Activated CD4-positive, alpha-beta T cell treated with anti-CD3 and anti-CD28 coated beads, Interleukin-2, amount 10 ng/mL, durations not matched to agents 24 days and 14 days (primary cell): ENCODE data around the gene AK5. TPM values are rescaled to one million over a fixed set of nuclear protein-coding genes. Genes with fewer than 3 reads are reported as not detected.

Experiments
- DNase-seq: peaks from one replicate; pipeline ENCODE4 v3.0.0; 2022
- H3K27ac Mint-ChIP-seq: one replicate; pipeline ENCODE4 v1.8.0; 2022; ENCODE audit warnings: mild to moderate bottlenecking, mixed read lengths
- H3K27me3 Mint-ChIP-seq: one replicate; pipeline ENCODE4 v1.8.0; 2022; ENCODE audit warnings: mixed read lengths
- H3K36me3 Mint-ChIP-seq: one replicate; pipeline ENCODE4 v1.8.0; 2022; ENCODE audit warnings: low read depth, mild to moderate bottlenecking, mixed read lengths
- H3K4me1 Mint-ChIP-seq: one replicate; pipeline ENCODE4 v1.8.0; 2021; ENCODE audit warnings: mixed read lengths
- H3K4me3 Mint-ChIP-seq: one replicate; pipeline ENCODE4 v1.8.0; 2022; ENCODE audit warnings: mild to moderate bottlenecking, moderate library complexity, mixed read lengths
- H3K9me3 Mint-ChIP-seq: one replicate; pipeline ENCODE4 v1.8.0; 2021; ENCODE audit warnings: mixed read lengths
- intact Hi-C: fragments of 100-400 bp; cut with micrococcal nuclease; formaldehyde crosslinking; loops from one replicate; pipeline ENCODE4 v1.15.1; 2023
- total RNA-seq: library from RNA; stranded (reverse); gene quantifications from 2 replicates; pipeline ENCODE4 v1.2.3, GENCODE V29; 2022

AK5 gene
- total RNA-seq, 1 donor from 2014 or later, result 0.05 TPM

- peaks cover 8% of the 10 kb centered on the region for H3K4me1 Mint-ChIP-seq
- H3K4me3 Mint-ChIP-seq, result no peak overlapping the region
- no peaks in the 10 kb centered on the region for H3K9me3 Mint-ChIP-seq
- no peak for DNase-seq
- no peaks in the 10 kb centered on the region for H3K36me3 Mint-ChIP-seq
- H3K27me3 Mint-ChIP-seq, result no peaks in the 10 kb centered on the region
- no peak overlapping the region for H3K27ac Mint-ChIP-seq
- intact Hi-C loops, result no loop called here
These were observed 67.5 kb downstream of the AK5 start for GRCh38 chr1:77349275-77349674.

GRCh38 chr1:77350012-77350770 lies 68.4 kb downstream of the AK5 start:
- intact Hi-C loops, result no loop called here
- Mint-ChIP-seq H3K36me3 (no peaks in the 10 kb centered on the region), H3K9me3 (no peaks in the 10 kb centered on the region)

DNA sequence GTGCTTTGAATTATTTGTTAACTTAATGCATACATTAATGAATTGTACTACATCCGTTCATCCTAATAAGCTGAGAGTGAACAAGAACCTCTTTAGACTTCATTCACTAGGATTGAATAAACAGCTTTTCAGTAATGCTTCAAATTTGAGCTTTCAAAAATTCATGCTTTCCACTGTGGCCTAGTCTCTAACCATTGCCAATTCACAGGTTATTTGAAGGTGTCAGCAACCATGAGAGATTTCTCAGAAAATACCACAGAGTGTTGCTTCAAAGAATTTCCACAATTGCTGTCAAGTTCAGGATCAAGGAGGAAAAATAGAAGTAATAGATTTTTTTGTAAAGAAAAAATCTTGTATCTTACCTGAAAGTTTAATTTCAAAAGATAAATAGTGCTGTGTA lies 72.7 kb downstream of the AK5 start:
- no peaks in the 10 kb centered on the region for H3K9me3 Mint-ChIP-seq
- DNase-seq, result no peak
- H3K4me1 Mint-ChIP-seq, result peaks cover 2% of the 10 kb centered on the region
- H3K27ac Mint-ChIP-seq, result no peak overlapping the region
- intact Hi-C loops, result no loop called here
- no peaks in the 10 kb centered on the region for H3K36me3 Mint-ChIP-seq
- H3K27me3 Mint-ChIP-seq, result no peaks in the 10 kb centered on the region
- H3K4me3 Mint-ChIP-seq, result no peak overlapping the region

More at GRCh38 chr1:77350012-77350770, 68.4 kb downstream of the AK5 start:
- Mint-ChIP-seq H3K27me3 (no peaks in the 10 kb centered on the region), H3K27ac (no peak overlapping the region), H3K4me3 (no peak overlapping the region), H3K4me1 (peaks cover 8% of the 10 kb centered on the region)
- no peak for DNase-seq

DNA sequence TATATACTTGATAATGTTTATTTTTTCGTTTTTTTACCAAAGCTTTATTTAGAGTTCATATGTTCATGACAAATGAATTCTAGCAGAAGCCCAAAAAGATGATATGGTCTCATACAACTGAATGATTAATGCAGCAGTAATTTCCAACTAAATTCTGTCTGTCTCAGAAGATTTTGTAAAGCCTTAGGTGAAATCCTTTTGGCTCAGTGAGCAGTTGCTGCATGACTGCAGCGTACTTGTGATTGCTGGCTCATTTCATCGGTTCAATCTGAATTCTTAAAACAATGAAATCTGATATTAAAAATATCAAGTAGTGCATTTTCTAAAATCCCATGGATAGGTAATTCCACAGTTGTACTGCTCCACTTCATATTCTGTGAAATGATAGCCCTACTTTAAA lies 73.2 kb downstream of the AK5 start:
- Mint-ChIP-seq H3K4me3 (no peak overlapping the region), H3K27ac (no peak overlapping the region), H3K4me1 (peaks cover 2% of the 10 kb centered on the region), H3K36me3 (no peaks in the 10 kb centered on the region), H3K9me3 (no peaks in the 10 kb centered on the region), H3K27me3 (no peaks in the 10 kb centered on the region)
- no peak for DNase-seq
- intact Hi-C loops, result no loop called here

DNA sequence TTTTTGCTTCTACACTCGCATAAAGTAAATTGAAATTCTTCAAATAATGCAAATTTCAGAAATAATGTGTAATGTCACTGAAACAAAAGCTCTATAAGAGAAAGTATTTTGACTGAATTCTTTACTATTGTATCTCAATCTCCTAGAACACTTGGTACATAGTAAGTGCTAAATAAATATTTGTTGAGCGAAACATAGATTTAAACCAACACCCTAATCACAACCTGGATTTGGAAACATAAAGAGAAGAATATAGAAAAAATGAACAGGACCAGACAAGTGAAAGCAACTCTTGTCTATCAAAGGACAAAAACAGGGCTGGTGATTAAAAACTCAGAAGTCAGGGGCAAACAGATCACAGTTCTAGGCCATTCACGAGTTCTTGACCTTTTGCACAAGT lies 74.3 kb downstream of the AK5 start:
- peaks cover 2% of the 10 kb centered on the region for H3K4me1 Mint-ChIP-seq
- intact Hi-C loops, result no loop called here
- no peaks in the 10 kb centered on the region for H3K36me3 Mint-ChIP-seq
- no peak overlapping the region for H3K4me3 Mint-ChIP-seq
- no peaks in the 10 kb centered on the region for H3K27me3 Mint-ChIP-seq
- DNase-seq, result no peak
- no peak overlapping the region for H3K27ac Mint-ChIP-seq
- no peaks in the 10 kb centered on the region for H3K9me3 Mint-ChIP-seq

DNA sequence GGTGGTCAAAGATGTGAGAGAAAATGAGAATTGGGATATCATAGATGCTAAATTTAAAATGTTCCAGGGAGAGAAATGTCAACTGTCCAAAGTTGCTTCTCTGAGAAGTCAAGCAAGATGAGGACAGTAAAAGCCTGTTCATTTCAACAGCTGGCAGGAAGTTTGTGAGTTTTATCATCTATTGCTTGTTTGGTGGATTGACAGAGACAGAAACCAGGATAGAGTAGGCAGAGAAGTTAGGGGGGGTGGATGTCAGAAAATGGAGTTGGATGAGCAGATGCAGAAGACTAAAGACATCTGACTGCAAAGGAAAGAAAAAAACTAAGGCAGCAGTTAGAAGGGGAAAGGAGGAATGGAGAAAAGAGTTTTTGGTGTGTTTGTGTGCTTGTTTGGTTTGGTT lies 78.4 kb downstream of the AK5 start:
- DNase-seq, result no peak
- intact Hi-C loops, result no loop called here
- H3K4me3 Mint-ChIP-seq, result no peak overlapping the region
- H3K4me1 Mint-ChIP-seq, result no peaks in the 10 kb centered on the region
- H3K36me3 Mint-ChIP-seq, result no peaks in the 10 kb centered on the region
- no peak overlapping the region for H3K27ac Mint-ChIP-seq
- H3K27me3 Mint-ChIP-seq, result no peaks in the 10 kb centered on the region
- no peaks in the 10 kb centered on the region for H3K9me3 Mint-ChIP-seq

DNA sequence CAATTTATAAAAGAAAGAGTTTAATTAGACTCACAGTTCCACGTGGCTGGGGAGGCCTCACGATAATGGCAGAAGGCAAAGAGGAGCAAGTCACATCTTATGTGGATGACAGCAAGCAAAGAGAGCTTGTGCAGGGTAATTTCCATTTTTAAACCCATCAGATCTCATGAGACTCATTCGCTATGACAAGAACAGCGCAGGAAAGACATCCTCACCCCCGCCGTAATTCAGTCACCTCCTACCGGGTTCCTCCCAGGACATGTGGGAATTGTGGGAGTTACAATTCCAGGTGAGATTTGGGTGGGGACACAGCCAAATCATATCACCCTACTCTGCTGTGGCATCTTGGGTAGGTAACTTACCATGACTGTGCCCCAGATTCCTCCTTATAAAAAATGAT lies 79.8 kb downstream of the AK5 start:
- no peaks in the 10 kb centered on the region for H3K36me3 Mint-ChIP-seq
- H3K4me3 Mint-ChIP-seq, result no peak overlapping the region
- intact Hi-C loops, result no loop called here
- H3K27ac Mint-ChIP-seq, result no peak overlapping the region
- no peak for DNase-seq
- no peaks in the 10 kb centered on the region for H3K27me3 Mint-ChIP-seq
- no peaks in the 10 kb centered on the region for H3K9me3 Mint-ChIP-seq
- no peaks in the 10 kb centered on the region for H3K4me1 Mint-ChIP-seq

DNA sequence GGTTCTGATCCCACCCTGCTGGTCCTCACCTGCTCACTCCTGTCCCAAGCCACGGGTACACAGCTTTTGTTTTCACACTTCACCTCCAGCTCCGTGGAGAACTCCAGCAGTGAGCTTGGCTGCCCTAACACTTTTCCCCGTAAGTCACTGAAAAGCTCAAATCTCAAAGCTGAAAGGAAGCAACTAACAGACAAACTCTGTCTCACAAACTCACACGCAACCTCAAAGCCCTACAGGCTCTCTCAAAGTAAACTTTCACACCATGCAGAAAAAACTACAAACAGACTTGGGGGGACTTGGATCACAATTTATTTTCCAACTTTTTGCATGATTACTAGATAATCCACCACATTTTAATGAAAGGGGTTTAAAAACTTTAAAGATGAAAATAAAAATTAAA lies 88.3 kb downstream of the AK5 start:
- H3K27ac Mint-ChIP-seq, result no peak overlapping the region
- H3K36me3 Mint-ChIP-seq, result no peaks in the 10 kb centered on the region
- no peaks in the 10 kb centered on the region for H3K27me3 Mint-ChIP-seq
- H3K4me3 Mint-ChIP-seq, result no peak overlapping the region
- H3K4me1 Mint-ChIP-seq, result peaks cover 4% of the 10 kb centered on the region
- no peaks in the 10 kb centered on the region for H3K9me3 Mint-ChIP-seq
- intact Hi-C loops, result no loop called here
- DNase-seq, result no peak

- H3K36me3 Mint-ChIP-seq, result no peaks in the 10 kb centered on the region
- no peak overlapping the region for H3K4me3 Mint-ChIP-seq
- H3K27ac Mint-ChIP-seq, result no peak overlapping the region
- DNase-seq, result no peak
- no peaks in the 10 kb centered on the region for H3K9me3 Mint-ChIP-seq
- peaks cover 4% of the 10 kb centered on the region for H3K4me1 Mint-ChIP-seq
- H3K27me3 Mint-ChIP-seq, result no peaks in the 10 kb centered on the region
- intact Hi-C loops, result no loop called here
These were observed 88.9 kb downstream of the AK5 start for GRCh38 chr1:77370583-77371306.

GRCh38 chr1:77371396-77371795 lies 89.6 kb downstream of the AK5 start:
- no peaks in the 10 kb centered on the region for H3K27me3 Mint-ChIP-seq
- DNase-seq, result no peak
- intact Hi-C loops, result no loop called here
- no peak overlapping the region for H3K4me3 Mint-ChIP-seq
- no peaks in the 10 kb centered on the region for H3K36me3 Mint-ChIP-seq
- no peaks in the 10 kb centered on the region for H3K9me3 Mint-ChIP-seq
- H3K27ac Mint-ChIP-seq, result no peak overlapping the region
- H3K4me1 Mint-ChIP-seq, result peaks cover 4% of the 10 kb centered on the region

DNA sequence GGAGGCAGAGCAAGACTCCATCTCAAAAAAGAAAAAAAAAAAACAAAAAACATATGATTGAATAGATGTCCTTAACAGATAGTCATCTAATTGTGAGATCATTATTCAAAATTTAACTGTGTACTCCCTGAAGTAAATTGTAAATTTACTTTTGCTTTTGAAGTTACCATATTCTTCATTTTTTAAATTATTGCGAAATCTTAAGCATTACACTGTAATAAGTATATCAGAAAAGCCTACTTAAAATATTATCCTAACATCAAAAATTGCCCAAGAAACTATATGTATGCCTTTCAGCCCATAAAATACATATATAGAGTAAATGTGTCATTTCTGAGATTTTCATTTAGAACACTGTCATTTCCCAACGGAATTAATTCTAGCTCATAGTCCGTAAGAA lies 91.9 kb downstream of the AK5 start:
- H3K4me3 Mint-ChIP-seq, result no peak overlapping the region
- H3K4me1 Mint-ChIP-seq, result peaks cover 4% of the 10 kb centered on the region
- no peaks in the 10 kb centered on the region for H3K36me3 Mint-ChIP-seq
- no peaks in the 10 kb centered on the region for H3K9me3 Mint-ChIP-seq
- intact Hi-C loops, result no loop called here
- H3K27ac Mint-ChIP-seq, result no peak overlapping the region
- H3K27me3 Mint-ChIP-seq, result no peaks in the 10 kb centered on the region
- no peak for DNase-seq

GRCh38 chr1:77375541-77375940 lies 93.7 kb downstream of the AK5 start:
- Mint-ChIP-seq H3K27ac (no peak overlapping the region), H3K27me3 (no peaks in the 10 kb centered on the region), H3K4me3 (no peak overlapping the region), H3K4me1 (peaks cover 4% of the 10 kb centered on the region), H3K9me3 (no peaks in the 10 kb centered on the region), H3K36me3 (no peaks in the 10 kb centered on the region)
- intact Hi-C loops, result no loop called here
- no peak for DNase-seq

- Mint-ChIP-seq H3K27me3 (no peaks in the 10 kb centered on the region), H3K4me1 (peaks cover 1% of the 10 kb centered on the region), H3K4me3 (no peak overlapping the region), H3K27ac (no peak overlapping the region), H3K9me3 (no peaks in the 10 kb centered on the region), H3K36me3 (no peaks in the 10 kb centered on the region)
- DNase-seq, result no peak
- intact Hi-C loops, result no loop called here
These were observed 94.2 kb downstream of the AK5 start for GRCh38 chr1:77375990-77376389.

- no peak overlapping the region for H3K4me3 Mint-ChIP-seq
- intact Hi-C loops, result no loop called here
- H3K36me3 Mint-ChIP-seq, result no peaks in the 10 kb centered on the region
- H3K4me1 Mint-ChIP-seq, result no peaks in the 10 kb centered on the region
- no peaks in the 10 kb centered on the region for H3K27me3 Mint-ChIP-seq
- no peaks in the 10 kb centered on the region for H3K9me3 Mint-ChIP-seq
- DNase-seq, result no peak
- no peak overlapping the region for H3K27ac Mint-ChIP-seq
These were observed 97.1 kb downstream of the AK5 start for GRCh38 chr1:77378723-77379535.
